SIG-M5 treated with dmso at 0.1 percent for 504 hours (cell line): ENCODE measurements around the gene SMIM36.
"Not testable (repeated sequence)": the region's sequence is repeated elsewhere in the genome, so short reads cannot be mapped to it uniquely, and the experiment has no call there.

Experiments
- DNase-seq: peaks from one replicate; lab custom pipeline; 2025; ENCODE audit not compliant: unreplicated experiment; lab: John Stamatoyannopoulos, UW

Gene SMIM36

DNA sequence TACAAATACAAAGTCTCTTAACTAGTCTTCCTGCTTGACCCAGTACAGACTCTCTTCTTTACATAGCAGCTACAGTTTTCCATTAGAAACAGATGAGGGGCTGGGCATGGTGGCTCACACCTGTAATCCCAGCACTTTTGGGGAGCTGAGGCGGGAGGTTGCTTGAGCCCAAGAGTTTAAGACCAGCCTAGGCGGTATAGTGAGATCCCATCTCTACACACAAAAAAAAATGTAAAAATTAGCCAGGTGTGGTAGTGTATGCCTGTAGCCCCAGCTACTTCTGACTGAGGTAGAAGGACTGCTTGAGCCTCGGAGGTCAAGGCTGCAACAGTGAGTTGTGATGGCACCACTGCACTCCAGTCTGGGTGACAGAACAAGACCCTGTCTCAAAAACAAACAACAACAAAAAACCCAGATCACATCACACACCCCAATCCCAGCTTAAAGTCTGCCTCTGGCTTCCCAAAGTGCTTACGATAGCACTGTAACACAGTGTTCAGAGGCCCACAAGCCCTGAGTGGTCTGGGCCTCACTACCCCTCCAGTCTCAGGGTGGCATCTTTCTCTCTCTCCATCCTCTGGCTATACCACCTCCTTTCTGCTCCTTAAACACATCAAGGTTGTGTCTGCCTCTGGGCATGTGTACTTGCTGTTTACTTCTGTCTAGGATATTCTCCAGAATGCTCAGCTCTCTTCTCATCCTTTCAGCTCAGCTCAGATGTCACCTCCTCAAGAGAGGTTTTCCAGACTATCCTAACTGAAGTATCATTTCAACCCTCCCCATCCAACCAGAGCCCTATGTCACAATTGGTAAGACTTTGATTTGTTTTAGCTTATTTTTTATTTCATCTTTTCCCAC lies 93.6 kb downstream of the SMIM36 start:
- DNase-seq: no peak

DNA sequence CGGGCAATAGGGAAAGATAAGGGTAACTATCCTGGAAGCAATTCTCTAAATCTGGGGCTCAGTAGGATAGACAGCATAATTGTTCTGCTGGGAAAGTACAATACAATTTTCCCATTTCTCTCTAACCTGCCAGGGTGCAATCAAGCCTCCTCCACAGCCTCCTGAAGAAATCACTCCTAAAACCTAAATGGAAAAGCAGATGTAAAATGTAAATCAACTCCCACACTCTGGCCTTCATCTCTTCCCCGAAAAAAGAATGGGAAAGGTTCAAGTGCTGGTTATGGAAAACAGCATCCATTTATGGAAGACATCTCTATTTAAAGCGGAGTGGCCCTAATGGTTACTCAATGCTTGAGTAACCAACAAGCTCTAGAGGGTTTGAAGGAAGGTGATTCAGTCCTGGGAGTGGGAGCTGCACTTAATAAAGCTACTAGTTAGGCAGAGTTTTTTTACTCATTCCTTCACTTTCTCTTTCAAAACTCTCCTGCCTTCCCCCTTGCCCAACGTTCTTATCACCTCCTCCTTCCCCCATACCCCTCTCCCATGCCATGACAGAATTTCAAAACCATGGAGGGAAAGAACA lies 94.7 kb downstream of the SMIM36 start:
- peak; percentile 42 for DNase-seq

DNA sequence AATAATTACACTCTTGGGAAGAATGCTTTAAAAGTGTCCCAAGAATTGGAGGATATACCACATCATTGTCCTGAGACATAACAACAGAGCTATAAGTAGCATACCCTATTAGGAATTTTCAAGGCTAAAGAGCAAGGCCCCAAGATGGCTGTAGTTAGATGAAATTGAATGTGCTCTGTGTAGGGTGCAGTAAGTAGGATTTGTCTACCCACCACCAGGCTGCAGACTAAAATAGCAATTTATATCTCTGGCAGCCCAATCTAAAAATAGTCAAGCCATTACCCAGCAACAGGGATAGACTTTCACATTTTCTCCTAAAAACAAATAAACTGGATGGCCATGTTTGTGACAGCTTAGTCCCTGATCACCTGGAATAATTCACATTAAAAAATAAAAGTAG lies 95.3 kb downstream of the SMIM36 start:
- no peak for DNase-seq

DNA sequence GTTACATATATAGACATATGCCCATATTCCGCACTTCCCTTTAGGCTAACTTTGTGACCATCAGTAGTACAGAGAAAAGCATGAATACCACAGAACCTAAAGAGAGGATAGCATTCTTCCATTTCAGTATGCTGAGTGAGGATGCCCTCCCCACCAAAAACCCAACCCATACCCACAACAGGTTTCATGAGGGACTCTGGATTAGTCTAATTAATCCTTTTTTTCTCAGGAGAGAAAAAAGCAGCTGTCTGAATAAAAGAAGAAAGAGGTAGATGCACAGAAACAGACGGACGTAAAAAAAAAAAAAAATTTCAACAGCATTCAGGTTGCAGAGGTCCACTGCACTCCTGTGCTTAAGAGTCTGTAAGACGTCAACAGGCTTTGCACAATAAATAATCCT lies 96.3 kb downstream of the SMIM36 start:
- DNase-seq: no peak

DNA sequence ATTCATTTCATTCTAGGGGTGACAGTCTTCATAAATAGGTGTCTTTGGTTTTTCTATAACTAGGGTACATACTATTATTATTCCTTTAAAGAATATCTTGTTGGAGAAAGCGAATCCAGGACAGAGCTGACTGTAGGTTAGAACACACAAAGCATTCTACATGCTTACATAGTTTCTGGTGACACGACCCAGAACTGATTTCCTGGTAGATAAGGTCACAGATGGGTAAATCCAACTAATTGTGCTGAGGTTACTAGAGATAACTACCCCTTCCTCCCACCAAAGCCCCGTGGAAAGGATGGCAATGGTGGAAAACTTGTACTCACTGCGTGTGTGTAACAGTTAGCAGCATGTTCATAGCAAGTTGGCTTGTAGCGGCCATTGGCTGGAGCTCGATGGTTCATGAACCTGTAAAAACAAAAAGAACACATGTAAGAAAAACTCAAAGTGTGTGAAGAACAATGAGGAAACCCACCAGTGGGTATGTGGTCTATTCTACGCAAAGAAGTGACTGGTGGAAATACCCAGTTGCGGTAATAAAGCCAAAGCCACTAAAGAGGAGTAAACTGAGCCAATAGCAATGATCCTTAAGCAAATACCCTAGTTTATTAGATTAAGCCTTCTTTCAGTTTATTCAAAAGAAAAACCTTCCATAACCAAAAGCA lies 97.3 kb downstream of the SMIM36 start:
- no peak for DNase-seq

DNA sequence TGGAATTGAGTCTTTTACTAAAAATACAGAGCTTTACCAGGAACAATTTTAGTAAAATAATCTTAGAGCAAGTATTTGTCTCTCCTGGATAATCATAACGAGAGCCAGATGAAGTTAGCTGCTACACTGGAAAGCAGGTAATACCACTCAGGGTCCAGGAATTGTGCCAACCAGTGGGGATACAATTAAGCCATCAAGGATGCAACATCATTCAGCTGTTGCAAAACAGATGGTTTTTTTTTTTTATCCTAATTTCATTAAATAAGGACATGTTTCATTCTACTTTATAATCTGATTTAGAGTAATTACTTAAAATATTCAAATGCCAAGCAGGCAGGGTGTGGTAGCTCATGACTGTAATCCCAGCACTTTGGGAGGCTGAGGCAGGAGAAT lies 99.8 kb downstream of the SMIM36 start:
- DNase-seq: no peak

DNA sequence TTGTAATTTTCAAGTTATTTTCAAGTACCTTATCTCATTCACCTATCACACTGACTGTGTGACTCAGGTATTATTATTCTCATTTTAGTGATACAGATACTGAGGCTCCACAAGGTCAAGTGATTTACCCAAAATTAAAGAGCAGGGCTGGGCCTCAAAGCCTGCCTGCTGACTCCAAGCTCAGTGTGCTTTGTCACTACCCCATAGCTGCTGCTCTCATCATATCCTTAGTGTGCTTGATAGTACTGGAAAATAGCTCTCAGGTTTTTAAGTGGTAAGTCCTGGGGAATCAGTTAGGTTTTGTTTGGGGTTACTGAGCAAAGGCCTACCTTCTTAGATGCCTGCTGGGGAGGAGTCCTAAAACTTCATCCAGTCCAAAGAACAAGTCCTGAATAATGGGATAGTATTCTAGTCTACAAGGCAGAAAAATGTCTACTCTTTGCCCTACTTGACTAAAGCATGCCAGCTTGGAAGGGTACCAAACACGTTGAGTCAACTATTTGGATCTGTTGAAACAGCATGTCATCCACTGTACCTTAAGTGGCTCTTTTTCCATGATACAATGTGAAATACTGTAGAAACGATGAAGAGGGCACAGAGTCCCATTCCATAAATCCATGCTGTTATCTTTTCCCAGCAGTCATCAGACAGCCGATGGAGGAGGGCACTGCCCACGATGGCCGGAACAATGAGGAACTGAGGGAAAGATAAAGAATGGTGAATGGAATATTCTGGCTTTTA lies 100.4 kb downstream of the SMIM36 start:
- DNase-seq: no peak

DNA sequence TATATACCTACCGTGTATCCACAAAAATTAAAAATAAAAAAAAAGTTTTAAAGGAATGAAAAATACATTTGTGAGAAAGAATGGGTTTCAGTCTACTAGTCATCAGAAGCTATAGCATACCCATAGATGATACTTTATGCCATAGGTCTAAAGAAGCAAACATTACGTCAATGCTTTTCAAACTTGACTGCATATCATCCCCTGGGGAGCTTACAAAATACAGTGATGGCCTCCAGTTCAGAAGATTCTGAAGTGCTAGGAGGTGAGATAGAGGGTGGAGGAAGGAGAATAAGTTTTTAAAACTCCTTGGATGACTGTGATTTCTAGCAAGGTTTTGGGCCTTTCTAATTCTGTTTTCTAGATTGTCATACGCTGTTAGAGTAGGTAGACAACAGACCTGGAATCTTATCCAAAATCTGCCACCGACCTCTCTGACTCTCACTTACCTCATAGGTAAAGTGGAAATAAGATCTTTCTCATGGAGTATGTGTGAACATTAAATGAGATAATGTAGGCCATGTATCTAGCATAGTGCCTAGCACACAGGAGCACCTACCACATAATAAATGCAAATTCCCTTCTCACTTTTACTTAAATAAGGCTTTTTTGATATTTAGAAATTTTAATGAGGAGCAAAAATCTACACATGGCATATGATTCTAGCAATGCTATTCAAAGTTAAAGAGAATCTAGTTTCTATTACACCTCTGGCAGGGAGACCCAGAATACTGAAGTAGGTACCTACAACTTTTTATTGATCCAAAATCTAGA lies 102.0 kb downstream of the SMIM36 start:
- no peak for DNase-seq

DNA sequence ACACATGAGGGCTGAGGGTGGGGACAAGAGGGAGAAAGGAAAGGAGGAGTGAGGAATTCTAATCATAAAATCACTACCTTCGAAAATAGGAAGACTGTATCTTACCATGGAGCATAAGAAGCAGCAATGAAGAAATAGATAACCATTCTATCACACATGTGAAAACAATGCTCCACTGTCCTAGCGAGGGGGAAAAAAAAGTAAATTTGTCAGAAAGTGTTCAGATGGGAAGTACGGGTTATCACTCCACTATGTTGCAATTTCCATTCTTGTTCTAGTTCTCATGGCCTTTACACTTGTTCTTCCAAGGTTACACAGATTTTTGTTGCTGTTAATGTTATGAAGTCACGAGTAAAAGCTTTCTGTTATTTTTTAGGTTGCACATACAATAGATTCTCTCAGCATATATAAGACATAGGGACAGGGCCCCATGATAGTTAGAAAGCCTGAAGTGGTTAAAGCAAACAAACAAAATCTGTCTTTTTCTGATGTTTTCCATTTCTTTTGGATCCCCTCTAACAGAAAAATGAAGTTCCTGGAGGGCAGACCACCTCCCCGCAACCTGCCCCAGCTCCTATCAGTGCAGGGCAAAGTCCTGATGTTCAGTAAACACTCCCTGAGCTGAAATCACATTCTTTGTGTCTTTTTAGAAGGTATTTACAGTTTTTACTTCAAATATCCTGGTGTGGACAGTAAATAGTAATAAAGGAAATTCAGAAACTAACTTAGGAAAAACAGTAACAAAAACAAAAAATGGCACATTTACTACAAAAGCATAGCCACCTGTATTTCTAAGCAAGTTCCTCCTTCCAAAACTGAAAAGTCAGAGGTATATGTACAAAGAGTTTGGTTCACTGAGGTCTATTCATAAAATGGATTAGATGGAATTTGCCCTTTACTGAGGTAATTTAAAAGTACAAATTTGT lies 103.3 kb downstream of the SMIM36 start:
- DNase-seq: no peak

DNA sequence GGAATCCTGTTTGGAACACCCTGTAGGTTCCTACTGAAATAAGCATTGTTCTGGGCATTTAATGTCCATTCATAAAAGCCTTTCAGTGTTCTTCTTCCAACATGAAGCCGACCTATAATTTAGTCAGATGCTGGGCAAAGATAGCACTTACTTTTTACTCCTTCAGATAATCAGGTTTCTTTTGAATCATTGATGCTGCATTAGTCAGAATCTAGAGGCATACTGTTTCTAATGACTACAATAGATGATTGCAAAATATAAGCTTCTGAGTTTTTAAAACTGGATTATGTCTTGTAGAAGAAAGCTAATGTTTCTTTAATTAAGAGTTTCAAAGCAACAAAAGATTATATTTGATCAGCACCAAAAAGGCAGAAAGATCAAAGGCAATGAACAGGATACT lies 105.7 kb downstream of the SMIM36 start:
- no peak for DNase-seq

DNA sequence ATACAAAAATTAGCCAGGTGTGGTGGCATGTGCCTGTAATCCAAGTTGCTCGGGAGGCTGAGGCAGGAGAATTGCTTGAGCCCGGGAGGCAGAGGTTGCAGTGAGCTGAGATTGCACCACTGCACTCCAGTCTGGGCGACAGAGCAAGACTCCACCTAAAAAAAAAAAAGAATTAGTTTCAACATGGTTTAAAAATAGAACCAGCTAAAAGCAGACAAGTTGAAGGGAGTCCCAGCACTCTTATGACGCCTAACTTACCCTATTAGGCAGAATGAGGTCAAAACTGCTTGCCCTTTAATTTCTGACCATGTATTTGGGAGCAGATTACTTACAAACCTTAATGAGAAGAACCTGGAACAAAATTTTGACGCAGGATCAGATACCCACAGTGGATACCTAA lies 107.1 kb downstream of the SMIM36 start:
- DNase-seq: not testable (repeated sequence)

DNA sequence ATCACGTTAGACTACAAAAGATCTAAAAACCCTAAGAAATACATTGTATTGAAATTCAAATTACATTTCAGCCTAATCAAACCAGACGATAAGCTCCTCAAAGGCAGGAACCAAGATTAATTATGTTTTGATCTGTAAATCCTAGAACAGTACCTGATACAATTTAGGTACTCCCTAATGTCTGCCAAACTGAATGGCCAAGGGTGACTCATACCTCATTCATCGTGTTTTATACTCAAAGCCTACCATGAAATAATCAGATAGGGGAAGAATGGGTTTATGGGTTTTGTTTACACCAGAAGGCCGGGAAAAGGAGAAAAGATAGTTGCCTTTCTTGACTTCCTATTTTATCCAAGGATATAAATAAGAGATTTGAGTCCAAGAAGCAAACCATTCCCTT lies 108.9 kb downstream of the SMIM36 start:
- DNase-seq: no peak
